HepG2 (cell line): ENCODE measurements around the gene RSBN1L. TPM values are rescaled to one million over a fixed set of nuclear protein-coding genes. Genes with fewer than 3 reads are reported as not detected.

Source experiments
- ATAC-seq: fragments of 200-7000 bp; cut with Tn5 transposase; 3 replicates; pipeline ENCODE4 v1.9.1; 2020; ENCODE audit warnings: mild to moderate bottlenecking, moderate library complexity
- BruUV-seq: library from RNA; stranded (reverse); fragments of 400-500 nt; replicated peaks from 2 replicates; lab custom pipeline; 2021; lab: Mats Ljungman, UMichigan
- CTCF ChIA-PET: fragments of 300-600 bp; formaldehyde crosslinking; extraction: SDS; loops from one replicate; lab custom pipeline; 2021; ENCODE audit warnings: low total read pairs, inconsistent platforms, low intra/inter-chr PET ratio; lab: Yijun Ruan, JAX
- POLR2A ChIA-PET: fragments of 350-600 bp; sonication (Branson Sonifier 250); formaldehyde crosslinking; loops from one replicate; lab custom pipeline; 2020; ENCODE audit warnings: antibody characterized with exemption, inconsistent platforms; lab: Yijun Ruan, JAX
- DNase-seq: peaks from one replicate; pipeline ENCODE4 v3.0.0-alpha.2; 2015; ENCODE audit warnings: low spot score
- FAIRE-seq: peaks from 3 replicates; lab custom pipeline; 2011; peaks lifted over from hg19 to GRCh38; lab: Jason Lieb, UNC
- H2AFZ ChIP-seq: one replicate; pipeline ENCODE4 v1.6.1; 2011; ENCODE audit warnings: low read length, inconsistent platforms
- H3K27ac ChIP-seq: fragments of 300-600 bp; 3 replicates; pipeline ENCODE4 v1.8.0; 2011; ENCODE audit warnings: mixed run types, mild to moderate bottlenecking, mixed read lengths, low read length, inconsistent platforms; ENCODE audit not compliant: insufficient read depth; ENCODE audit errors: extremely low read length
- H3K27me3 ChIP-seq, 2 experiments: fragments of 200-600 bp in 1 of 2; 2 replicates in 1 of 2; 3 replicates in 1 of 2; pipeline versions ENCODE4 v1.6.0 to v1.8.0; 2011; ENCODE audit warnings: low read length in 2 of 2, mild to moderate bottlenecking in 2 of 2, moderate library complexity in 2 of 2, inconsistent platforms in 1 of 2; ENCODE audit not compliant: insufficient read depth in 2 of 2, control insufficient read depth in 1 of 2
- H3K36me3 ChIP-seq, 2 experiments: fragments of 200-600 bp in 1 of 2; replicated peaks in 1 of 2; 2 replicates in 1 of 2; 3 replicates in 1 of 2; pipeline versions ENCODE4 v1.5.1 to v1.8.0; 2011; ENCODE audit warnings: low read length in 2 of 2, inconsistent platforms in 1 of 2; ENCODE audit not compliant: insufficient read depth in 2 of 2, control insufficient read depth in 1 of 2
- H3K4me1 ChIP-seq: 2 replicates; pipeline ENCODE4 v1.5.1; 2012; ENCODE audit warnings: low read length, inconsistent platforms; ENCODE audit not compliant: insufficient read depth
- H3K4me2 ChIP-seq: 2 replicates; pipeline ENCODE4 v1.6.0; 2011; ENCODE audit warnings: low read depth, low read length, inconsistent platforms
- H3K4me3 ChIP-seq, 3 experiments: fragments of 200-600 bp in 1 of 3; sonication (generic), shearing (Covaris generic) in 1 of 3; replicated peaks in 1 of 3; 2 replicates each; pipeline ENCODE4 v1.5.1; 2011 to 2016; ENCODE audit warnings: low read length in 3 of 3, inconsistent platforms in 2 of 3, low read depth in 2 of 3, mild to moderate bottlenecking in 2 of 3, control low read depth in 1 of 3, mixed read lengths in 1 of 3; ENCODE audit not compliant: insufficient read depth in 1 of 3
- H3K79me2 ChIP-seq: one replicate; pipeline ENCODE4 v1.6.1; 2011; ENCODE audit warnings: low read length, inconsistent platforms; ENCODE audit not compliant: insufficient read depth
- H3K9ac ChIP-seq: 2 replicates; pipeline ENCODE4 v1.6.0; 2011; ENCODE audit warnings: mild to moderate bottlenecking, low read depth, low read length, inconsistent platforms; ENCODE audit not compliant: insufficient read depth
- H3K9me3 ChIP-seq: 2 replicates; pipeline ENCODE4 v1.5.1; 2012; ENCODE audit warnings: mild to moderate bottlenecking, low read length
- H4K20me1 ChIP-seq: 2 replicates; pipeline ENCODE4 v1.6.0; 2011; ENCODE audit warnings: inconsistent platforms, mild to moderate bottlenecking, low read length, moderate library complexity; ENCODE audit not compliant: insufficient read depth
- HMGXB4 ChIP-seq, 2 experiments: sonication (generic) in 1 of 2; formaldehyde crosslinking in 1 of 2; IDR thresholded peaks; 2 replicates each; pipeline versions ENCODE4 v1.4.0 to v1.6.1; 2018 to 2020; ENCODE audit warnings: missing genetic modification reagents in 2 of 2, borderline replicate concordance in 1 of 2, low read depth in 1 of 2, mild to moderate bottlenecking in 1 of 2, missing biosample characterization in 1 of 2
- JDP2 ChIP-seq: sonication (generic); formaldehyde crosslinking; IDR thresholded peaks from 2 replicates; pipeline ENCODE4 v1.8.1; 2022; ENCODE audit warnings: missing genetic modification reagents, borderline replicate concordance
- MTF1 ChIP-seq: sonication (generic); formaldehyde crosslinking; IDR thresholded peaks from 2 replicates; pipeline ENCODE4 v1.5.0; 2020; ENCODE audit warnings: missing genetic modification reagents
- THAP8 ChIP-seq: sonication (generic); formaldehyde crosslinking; IDR thresholded peaks from 2 replicates; pipeline ENCODE4 v1.5.1; 2020; ENCODE audit warnings: missing genetic modification reagents, mild to moderate bottlenecking, borderline replicate concordance
- THRA ChIP-seq: sonication (generic); formaldehyde crosslinking; IDR thresholded peaks from 2 replicates; pipeline ENCODE4 v1.4.0; 2020; ENCODE audit warnings: missing genetic modification reagents, borderline replicate concordance
- ZBTB7B ChIP-seq: sonication (generic); formaldehyde crosslinking; IDR thresholded peaks from 2 replicates; pipeline ENCODE4 v1.4.0; 2020; ENCODE audit warnings: missing genetic modification reagents
- ZFP62 ChIP-seq: sonication (generic); formaldehyde crosslinking; IDR thresholded peaks from 2 replicates; pipeline ENCODE4 v1.4.0; 2020; ENCODE audit warnings: missing genetic modification reagents
- ZNF17 ChIP-seq: sonication (generic); formaldehyde crosslinking; IDR thresholded peaks from 2 replicates; pipeline ENCODE4 v1.5.0; 2020; ENCODE audit warnings: mild to moderate bottlenecking, missing genetic modification reagents
- ZNF18 ChIP-seq: sonication (generic); formaldehyde crosslinking; IDR thresholded peaks from 2 replicates; pipeline ENCODE4 v1.8.0; 2022; ENCODE audit warnings: mild to moderate bottlenecking, missing genetic modification reagents; ENCODE audit not compliant: insufficient replicate concordance
- ZNF230 ChIP-seq: sonication (generic); formaldehyde crosslinking; IDR thresholded peaks from 2 replicates; pipeline ENCODE4 v1.4.0; 2020; ENCODE audit warnings: mild to moderate bottlenecking, missing genetic modification reagents
- ZNF547 ChIP-seq: sonication (generic); formaldehyde crosslinking; IDR thresholded peaks from 2 replicates; pipeline ENCODE4 v1.5.1; 2020; ENCODE audit warnings: mild to moderate bottlenecking, missing genetic modification reagents
- ZNF720 ChIP-seq: sonication (generic); formaldehyde crosslinking; IDR thresholded peaks from 2 replicates; pipeline ENCODE4 v1.4.0; 2020; ENCODE audit warnings: missing genetic modification reagents
- ZZZ3 ChIP-seq: sonication (generic); formaldehyde crosslinking; IDR thresholded peaks from 2 replicates; pipeline ENCODE4 v1.4.0; 2020; ENCODE audit warnings: missing genetic modification reagents, mild to moderate bottlenecking, borderline replicate concordance
- WGBS: methylation state at CpG from one replicate; pipeline ENCODE4 v1.1.6; 2017; ENCODE audit warnings: low lambda C conversion rate; 5-methylcytosine and 5-hydroxymethylcytosine counted together
- in situ Hi-C: cut with HindIII; loops from 2 replicates; pipeline ENCODE4 v1.10.0; 2017; ENCODE audit warnings: low pct_unique_long_range_greater_than_20kb; ENCODE audit not compliant: extremely low pct_ligation_motif_present
- intact Hi-C: fragments of 100-400 bp; cut with micrococcal nuclease; formaldehyde crosslinking; loops from one replicate; pipeline ENCODE4 v1.10.0; 2022; ENCODE audit not compliant: unreplicated experiment
- polyA plus RNA-seq, 8 experiments: library from polyadenylated mRNA; depleted of rRNA in 3 of 8; stranded (reverse) in 7 of 8; unstranded in 1 of 8; fragments of >200 nt; fragmentation: Illumina TruSeq in 4 of 8; extraction: Trizol in 4 of 8; gene quantifications; 2 replicates each; pipeline versions ENCODE4 v1.2.1 to v1.2.3, GENCODE V29; 2011 to 2016; ENCODE audit warnings: low read depth in 4 of 8, missing spikeins in 1 of 8, mixed read lengths in 1 of 8; ENCODE audit not compliant: insufficient read depth in 1 of 8
- total RNA-seq, 5 experiments: library from RNA; depleted of rRNA; stranded (reverse); fragments of >200 nt; fragmentation: Illumina TruSeq; extraction: Trizol; gene quantifications; 2 replicates each; pipeline ENCODE4 v1.2.3, GENCODE V29; 2016; ENCODE audit warnings: low read depth in 1 of 5

The RSBN1L gene
- total and polyA plus RNA-seq, 2 of the 13 experiments (the other 11 are each of a cell fraction or from before 2014, with no cell fraction given): 7.7 to 21.3 TPM

- POLR2A ChIA-PET: no interaction called here
- WGBS: 100% methylated on average over 1 of the region's 1 CpG
- Histone ChIP-seq H3K9me3 (peaks cover 12% of the 10 kb centered on the region), H3K4me1 (peaks cover 14% of the 10 kb centered on the region), H3K27ac (no peak overlapping the region), H3K4me3 (no peak overlapping the region), H2AFZ (no peak overlapping the region), H3K79me2 (no peaks in the 10 kb centered on the region), H3K27me3 (no peaks in the 10 kb centered on the region), H3K9ac (no peak overlapping the region), H3K4me2 (no peak overlapping the region), H4K20me1 (no peaks in the 10 kb centered on the region), H3K36me3 (peaks cover 3 to 23% of the 10 kb centered on the region in 2 experiments; a peak in 4 of 5 replicates)
- CTCF ChIA-PET: no interaction called here
- DNase-seq: no peak
- intact Hi-C loops: no loop called here
- ATAC-seq: no peak
- TF ChIP-seq ZNF18 (CRISPR knock-in tag) (no peak), ZNF230 (CRISPR knock-in tag) (no peak), THAP8 (no peak), HMGXB4 (CRISPR knock-in tag; IDR thresholded peaks at IDR 0.05; ENCODE audit: borderline replicate concordance in 1 of 2, low read depth in 1 of 2) (no peak), ZNF720 (no peak), MTF1 (CRISPR knock-in tag) (no peak), THRA (CRISPR knock-in tag) (no peak), ZBTB7B (CRISPR knock-in tag) (no peak), ZNF17 (CRISPR knock-in tag) (no peak), ZNF547 (CRISPR knock-in tag) (no peak), ZZZ3 (CRISPR knock-in tag) (no peak), ZFP62 (CRISPR knock-in tag) (no peak), JDP2 (CRISPR knock-in tag) (no peak)
- FAIRE-seq: no peak
- BruUV-seq: no TSS peak
- in situ Hi-C loops: no loop called here
These were observed 86.9 kb downstream of the RSBN1L start for GRCh38 chr7:77783111-77783510.
